Measurements from ENCODE around the gene SMIM38. TPM values are rescaled to one million over a fixed set of nuclear protein-coding genes. Genes with fewer than 3 reads are reported as not detected.

SMIM38 gene
- total RNA-seq, 1 donor: under 0.01 TPM

DNA sequence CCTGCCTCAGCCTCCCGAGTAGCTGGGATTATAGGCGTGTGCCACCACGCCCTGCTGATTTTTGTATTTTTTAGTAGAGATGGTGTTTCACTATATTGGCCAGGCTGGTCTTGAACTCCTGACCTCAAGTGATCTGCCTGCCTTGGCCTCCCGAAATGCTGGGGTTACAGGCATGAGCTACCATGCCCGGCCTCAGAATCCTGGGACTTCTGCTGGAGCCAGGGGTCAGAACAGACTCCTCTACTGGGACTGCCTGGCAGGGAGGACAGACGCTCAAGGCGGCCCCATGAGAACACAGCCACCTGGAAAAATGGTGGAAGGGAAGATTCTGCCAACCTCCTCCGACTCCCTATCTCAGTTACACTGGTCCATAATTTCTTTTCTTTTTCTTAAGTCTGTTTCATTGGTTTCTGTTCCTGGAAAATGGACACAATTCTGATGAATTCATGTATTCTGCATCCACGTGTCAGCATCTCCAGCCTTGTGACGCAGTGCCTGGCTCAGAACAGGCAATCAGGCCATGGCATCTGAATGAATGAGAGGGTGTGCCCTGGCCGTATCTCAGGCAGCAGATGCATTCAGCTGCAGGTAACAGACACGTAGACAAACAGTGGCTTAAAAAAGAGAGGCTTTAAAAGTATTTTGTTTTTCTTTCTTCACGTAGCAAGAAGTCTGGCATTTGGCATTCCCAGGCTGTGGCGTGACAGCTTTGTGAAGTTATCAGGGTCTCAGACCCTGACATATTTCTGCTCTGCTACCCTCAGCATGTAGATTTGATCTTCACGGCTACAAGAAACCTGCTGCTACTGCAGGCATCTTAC is 4.8 kb downstream of the SMIM38 start:
- TF ChIP-seq, protein P1, sequence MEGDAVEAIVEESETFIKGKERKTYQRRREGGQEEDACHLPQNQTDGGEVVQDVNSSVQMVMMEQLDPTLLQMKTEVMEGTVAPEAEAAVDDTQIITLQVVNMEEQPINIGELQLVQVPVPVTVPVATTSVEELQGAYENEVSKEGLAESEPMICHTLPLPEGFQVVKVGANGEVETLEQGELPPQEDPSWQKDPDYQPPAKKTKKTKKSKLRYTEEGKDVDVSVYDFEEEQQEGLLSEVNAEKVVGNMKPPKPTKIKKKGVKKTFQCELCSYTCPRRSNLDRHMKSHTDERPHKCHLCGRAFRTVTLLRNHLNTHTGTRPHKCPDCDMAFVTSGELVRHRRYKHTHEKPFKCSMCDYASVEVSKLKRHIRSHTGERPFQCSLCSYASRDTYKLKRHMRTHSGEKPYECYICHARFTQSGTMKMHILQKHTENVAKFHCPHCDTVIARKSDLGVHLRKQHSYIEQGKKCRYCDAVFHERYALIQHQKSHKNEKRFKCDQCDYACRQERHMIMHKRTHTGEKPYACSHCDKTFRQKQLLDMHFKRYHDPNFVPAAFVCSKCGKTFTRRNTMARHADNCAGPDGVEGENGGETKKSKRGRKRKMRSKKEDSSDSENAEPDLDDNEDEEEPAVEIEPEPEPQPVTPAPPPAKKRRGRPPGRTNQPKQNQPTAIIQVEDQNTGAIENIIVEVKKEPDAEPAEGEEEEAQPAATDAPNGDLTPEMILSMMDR (IDR thresholded peaks at IDR 0.05; ENCODE audit: insufficient read depth, low read depth, low read length): no peak
- no peak for DNase-seq (ENCODE audit: low read depth)

DNA sequence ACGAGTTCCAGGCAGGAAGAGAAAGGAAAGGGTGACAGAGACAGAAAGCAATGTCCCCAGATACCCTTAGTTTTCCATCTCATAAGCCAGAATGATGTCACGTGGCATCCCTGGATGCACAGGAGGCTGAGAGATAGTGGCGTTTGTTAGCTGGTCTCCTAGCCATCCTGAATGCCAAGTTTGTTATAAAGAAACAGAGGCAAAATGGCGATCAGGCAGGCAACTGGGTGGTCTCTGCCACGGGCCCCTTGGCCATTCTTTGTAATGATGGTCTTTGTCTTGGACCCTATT is 5.3 kb downstream of the SMIM38 start:
- no peak for DNase-seq (ENCODE audit: low read depth)
- no peak overlapping the region for H3K4me3 ChIP-seq (ENCODE audit: low read depth, low read length)
- TF ChIP-seq, protein P1 (IDR thresholded peaks at IDR 0.05; ENCODE audit: insufficient read depth, low read depth, low read length): no peak

More for the DNA sequence above, 4.8 kb downstream of the SMIM38 start:
- no peak overlapping the region for H3K4me3 ChIP-seq (ENCODE audit: low read depth, low read length)

DNA sequence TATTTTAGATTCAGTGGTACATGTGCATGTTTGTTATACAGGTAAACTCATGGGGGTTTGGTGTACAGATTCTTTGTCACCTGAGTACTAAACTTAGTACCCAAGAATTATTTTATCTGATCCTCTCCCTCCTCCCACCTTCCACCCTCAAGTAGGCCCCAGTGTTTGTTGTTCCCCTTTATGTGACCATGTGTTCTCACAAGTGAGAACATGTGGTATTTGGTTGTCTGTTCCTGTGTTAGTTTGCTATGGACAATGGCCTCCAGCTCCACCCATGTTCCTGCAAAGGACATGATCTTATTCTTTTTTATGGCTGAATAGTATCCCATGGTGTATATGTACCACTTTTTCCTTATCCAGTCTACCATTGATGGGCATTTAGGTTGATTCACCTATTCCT is 6.8 kb downstream of the SMIM38 start:
- TF ChIP-seq, protein P1 (IDR thresholded peaks at IDR 0.05; ENCODE audit: insufficient read depth, low read depth, low read length): no peak
- H3K4me3 ChIP-seq (ENCODE audit: low read depth, low read length): no peak overlapping the region
- no peak for DNase-seq (ENCODE audit: low read depth)

DNA sequence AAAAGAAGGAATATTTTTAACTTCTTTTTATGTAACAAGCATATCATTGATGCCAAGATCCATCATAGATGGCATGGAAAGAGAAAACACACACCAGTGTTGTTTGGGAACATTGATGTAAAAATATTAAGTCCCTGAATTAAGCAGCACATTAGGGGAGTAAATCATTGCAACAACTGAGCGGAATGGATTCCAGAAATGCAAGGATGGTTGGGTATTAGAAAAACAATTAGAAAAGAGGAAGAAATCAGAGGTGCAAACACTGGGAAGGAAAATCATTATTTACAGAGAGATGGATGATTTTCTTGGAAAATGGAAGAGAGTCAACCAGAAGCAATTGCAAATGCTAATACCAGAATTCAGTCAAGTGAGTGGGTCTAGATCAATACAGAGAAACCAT is 8.1 kb downstream of the SMIM38 start:
- TF ChIP-seq, protein P1 (IDR thresholded peaks at IDR 0.05; ENCODE audit: insufficient read depth, low read depth, low read length): no peak
- DNase-seq (ENCODE audit: low read depth): no peak
- no peak overlapping the region for H3K4me3 ChIP-seq (ENCODE audit: low read depth, low read length)

DNA sequence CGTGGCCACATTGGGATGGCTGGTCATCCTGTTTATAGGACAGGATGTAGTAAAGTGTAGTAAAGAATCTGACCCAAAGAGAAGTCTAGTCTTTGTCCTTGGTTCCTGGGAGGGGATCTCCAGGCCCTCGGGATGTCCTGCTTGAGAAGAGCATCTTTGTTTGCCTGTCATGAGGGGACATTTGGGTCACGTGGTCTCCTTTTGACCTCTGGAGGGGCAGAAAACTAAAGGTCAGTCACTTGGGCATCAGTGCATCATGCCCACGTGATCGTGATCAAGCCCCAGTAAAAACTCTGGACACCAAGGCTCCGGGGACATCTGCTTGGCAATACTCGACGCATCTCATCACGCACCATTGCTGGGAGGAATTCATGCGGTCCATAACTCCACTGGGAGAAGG is 9.1 kb downstream of the SMIM38 start:
- TF ChIP-seq, protein P1 (IDR thresholded peaks at IDR 0.05; ENCODE audit: insufficient read depth, low read depth, low read length): no peak

DNA sequence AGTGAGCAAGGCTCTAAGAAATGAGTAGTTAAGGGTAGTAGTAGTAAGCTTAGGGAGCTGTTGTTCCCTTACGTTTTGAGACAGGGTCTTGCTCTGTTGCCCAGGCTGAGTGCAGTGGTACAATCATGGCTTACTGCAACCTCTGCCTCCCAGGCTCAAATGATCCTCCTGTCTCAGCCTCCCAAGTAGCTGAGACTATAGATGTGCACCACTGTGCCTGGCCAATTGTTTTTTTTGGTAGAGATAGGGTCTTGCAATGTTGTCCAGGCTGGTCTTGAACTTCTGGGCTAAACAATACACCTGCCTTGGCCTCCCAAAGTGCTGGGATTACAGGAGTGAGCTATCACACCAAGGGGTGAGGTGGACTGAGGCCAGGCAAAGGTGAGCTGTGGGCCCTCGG is 10.0 kb downstream of the SMIM38 start:
- DNase-seq (ENCODE audit: low read depth): no peak
- TF ChIP-seq, protein P1 (IDR thresholded peaks at IDR 0.05; ENCODE audit: insufficient read depth, low read depth, low read length): no peak
- no peak overlapping the region for H3K4me3 ChIP-seq (ENCODE audit: low read depth, low read length)

More for the DNA sequence above, 9.1 kb downstream of the SMIM38 start:
- no peak for DNase-seq (ENCODE audit: low read depth)
- no peak overlapping the region for H3K4me3 ChIP-seq (ENCODE audit: low read depth, low read length)
